Mesodermal cell (in vitro differentiated cells): Measurements from ENCODE around the gene ENO3.
A peak's percentile ranks its signal among the peaks of the same experiment; 100 is the strongest.

ENCODE experiments used
- H3K27ac ChIP-seq: 2 replicates; pipeline ENCODE4 v1.7.0; 2013; ENCODE audit warnings: mild to moderate bottlenecking, low read depth, low read length, moderate library complexity; ENCODE audit not compliant: severe bottlenecking
- H3K36me3 ChIP-seq: 2 replicates; pipeline ENCODE4 v1.7.1; 2013; ENCODE audit warnings: mild to moderate bottlenecking, low read length, moderate library complexity; ENCODE audit not compliant: control insufficient read depth, insufficient read depth
- H3K4me1 ChIP-seq: one replicate; pipeline ENCODE4 v1.7.1; 2013; ENCODE audit warnings: mild to moderate bottlenecking, low read length; ENCODE audit not compliant: insufficient read depth, control insufficient read depth, poor library complexity, severe bottlenecking
- H3K4me3 ChIP-seq: 2 replicates; pipeline ENCODE4 v1.7.0; 2013; ENCODE audit warnings: low read length, control low read depth, mild to moderate bottlenecking; ENCODE audit not compliant: insufficient read depth, poor library complexity, severe bottlenecking; ENCODE audit errors: extremely low read depth
- H3K9me3 ChIP-seq: 2 replicates; pipeline ENCODE4 v1.7.1; 2013; ENCODE audit warnings: mild to moderate bottlenecking, low read length, moderate library complexity; ENCODE audit not compliant: control insufficient read depth
- WGBS, 2 experiments: methylation state at CpG; one replicate each; pipeline ENCODE4 v1.1.5; 2013; ENCODE audit warnings: missing lambda C conversion rate in 2 of 2; ENCODE audit not compliant: insufficient coverage in 2 of 2; 5-methylcytosine and 5-hydroxymethylcytosine counted together

ENO3 gene

DNA sequence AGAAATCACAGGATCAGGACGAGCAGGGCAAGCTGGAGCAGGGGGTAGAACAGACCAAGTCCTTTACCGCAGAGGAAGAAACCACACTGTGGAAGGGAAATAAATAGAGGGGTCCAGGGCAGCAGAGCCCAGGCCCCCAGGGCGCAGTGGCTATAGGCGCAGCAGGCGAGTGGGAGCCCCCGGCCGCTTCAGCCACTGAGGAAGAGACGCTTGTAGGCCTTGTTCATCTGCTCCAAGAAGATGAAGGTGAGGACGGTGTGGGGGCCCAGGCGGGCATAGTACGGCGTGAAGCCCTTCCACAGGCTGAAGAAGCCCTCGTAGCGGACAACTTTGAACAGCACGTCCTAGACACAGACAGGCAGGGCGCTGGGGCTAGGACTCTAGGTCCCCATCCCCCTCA, 13.4 kb upstream of the ENO3 start:
- Histone ChIP-seq H3K4me3 (no peak overlapping the region), H3K4me1 (peaks cover 19% of the 10 kb centered on the region), H3K36me3 (peaks cover 43% of the 10 kb centered on the region), H3K9me3 (no peaks in the 10 kb centered on the region), H3K27ac (no peak overlapping the region)
- 93 to 99% methylated on average over 15 to 16 of the region's 16 CpGs for WGBS, 2 experiments

DNA sequence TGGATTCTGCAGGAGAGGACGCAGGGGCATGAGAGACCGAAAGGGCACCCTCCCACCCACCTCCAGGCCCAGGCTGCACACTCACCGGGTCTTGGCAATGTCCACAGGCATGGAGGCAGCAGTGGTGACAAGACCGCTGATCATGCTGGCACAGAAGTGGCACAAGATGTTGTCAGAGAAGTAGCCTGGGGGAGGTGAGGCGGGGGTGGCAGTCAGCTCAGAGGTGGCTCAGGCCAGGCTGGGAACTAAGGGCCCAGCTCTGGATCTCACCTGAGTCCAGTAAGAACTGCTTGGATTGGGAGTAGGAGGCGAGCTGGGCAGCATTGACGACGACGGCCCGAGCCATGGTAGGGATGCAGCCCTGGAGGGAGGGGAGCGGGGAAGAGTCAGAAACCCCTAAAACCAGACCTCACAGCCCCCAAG, 12.8 kb upstream of the ENO3 start:
- WGBS, 2 experiments: 95 to 96% methylated on average over 5 of the region's 11 CpGs
- Histone ChIP-seq H3K9me3 (no peaks in the 10 kb centered on the region), H3K4me3 (no peak overlapping the region), H3K27ac (no peak overlapping the region), H3K4me1 (peaks cover 24% of the 10 kb centered on the region), H3K36me3 (peaks cover 48% of the 10 kb centered on the region)

DNA sequence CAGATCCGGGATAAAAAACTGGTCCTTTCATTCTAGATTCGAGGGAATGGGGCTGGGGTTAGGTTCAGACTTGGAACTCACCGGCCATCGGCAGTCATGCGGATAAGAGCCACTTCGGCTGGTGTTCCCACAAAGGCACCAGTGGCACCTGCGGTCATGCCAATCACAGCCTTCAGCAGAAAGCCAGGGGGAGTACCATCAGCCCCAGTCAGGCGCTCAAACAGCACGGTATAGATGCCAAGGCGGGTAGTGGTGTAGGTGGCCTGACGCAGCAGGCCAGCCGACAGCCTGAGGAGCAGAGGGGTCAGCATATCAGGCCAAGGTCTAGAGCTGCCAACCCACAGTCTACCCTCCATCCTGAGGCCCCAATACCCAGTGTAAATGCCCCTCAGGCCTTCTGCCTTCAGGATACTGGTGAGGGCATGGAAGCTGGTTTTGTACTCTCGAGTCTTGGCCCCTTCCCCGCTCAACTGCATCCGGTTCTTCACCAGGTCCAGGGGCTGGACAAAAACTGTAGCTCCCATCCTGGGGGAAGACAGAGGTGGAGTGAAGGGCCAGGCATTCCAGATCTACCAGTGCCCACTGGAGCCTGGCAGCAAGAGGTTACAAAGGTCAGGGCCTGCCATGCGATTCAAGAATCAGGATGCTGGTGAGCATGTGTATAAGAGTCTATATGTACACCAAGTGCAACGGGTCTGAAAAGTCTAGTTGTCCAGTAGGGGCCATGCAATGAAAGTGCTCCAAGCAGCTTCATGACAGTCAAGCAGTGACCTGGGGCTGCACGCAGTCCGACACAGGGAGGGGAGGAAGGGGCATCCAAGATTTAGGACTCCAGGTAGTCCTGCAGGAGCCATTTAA, 12.0 kb upstream of the ENO3 start:
- WGBS, 2 experiments: 67 to 76% methylated on average over 19 of the region's 19 CpGs
- Histone ChIP-seq H3K9me3 (no peaks in the 10 kb centered on the region), H3K4me1 (peaks cover 29% of the 10 kb centered on the region), H3K4me3 (peak overlapping the region; percentile 81), H3K36me3 (peaks cover 57% of the 10 kb centered on the region), H3K27ac (peak overlapping the region; percentile 93)

DNA sequence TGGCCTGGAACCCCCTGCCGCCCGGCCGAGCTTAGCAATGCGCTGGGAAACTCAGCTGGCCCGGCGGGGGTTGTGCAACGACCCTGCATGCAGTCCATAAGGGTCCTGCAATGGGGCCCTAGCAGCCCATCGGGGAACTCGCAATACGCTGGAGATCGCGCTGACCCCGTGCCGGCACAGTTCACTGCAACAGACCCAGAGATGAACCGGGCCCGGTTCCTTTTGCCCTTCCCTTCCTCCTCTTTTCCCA, 11.4 kb upstream of the ENO3 start:
- peak overlapping the region; percentile 93 for H3K27ac ChIP-seq
- 0 to 1% methylated on average over 16 of the region's 16 CpGs for WGBS, 2 experiments
- H3K9me3 ChIP-seq: no peaks in the 10 kb centered on the region
- peak overlapping the region; percentile 81 for H3K4me3 ChIP-seq
- peaks cover 62% of the 10 kb centered on the region for H3K36me3 ChIP-seq
- H3K4me1 ChIP-seq: peaks cover 35% of the 10 kb centered on the region

DNA sequence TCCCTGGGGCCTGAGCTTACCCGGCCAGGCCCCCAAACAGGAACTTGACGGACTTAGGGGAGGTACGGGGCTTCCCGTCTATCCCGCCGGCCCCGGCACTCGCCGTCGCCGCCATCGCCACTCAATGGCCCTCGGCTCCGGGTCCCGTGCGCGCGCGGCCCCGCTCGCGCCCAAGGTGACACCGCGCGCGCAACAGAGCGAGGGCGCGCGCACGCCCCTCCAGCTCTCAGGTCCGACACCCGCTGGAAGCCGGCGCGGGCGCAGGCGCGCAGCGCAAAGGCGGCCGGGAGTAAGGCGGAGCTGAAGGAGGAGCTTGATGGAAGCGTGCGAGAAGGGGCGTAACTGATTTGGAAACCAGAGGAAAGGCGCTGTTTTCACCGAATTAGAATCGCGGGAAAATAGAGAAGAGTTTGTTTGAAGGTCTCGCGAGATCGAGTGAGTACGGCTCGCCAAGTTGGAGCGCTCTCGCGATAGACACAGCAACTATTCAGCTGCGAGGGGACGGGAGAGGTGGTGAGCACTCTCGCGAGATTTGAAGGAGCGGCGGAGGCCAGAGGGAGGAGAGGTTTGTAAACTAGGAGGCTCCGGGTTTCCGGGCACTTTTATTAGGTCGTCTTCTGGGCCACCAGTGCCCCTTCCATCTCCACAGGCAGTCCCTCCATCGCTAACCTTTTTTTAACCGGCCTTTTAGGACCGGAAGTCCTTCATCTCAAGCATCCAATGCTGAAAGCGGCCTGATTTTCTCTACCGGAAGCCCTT, 10.9 kb upstream of the ENO3 start, which contains the start of the genes RNF167 and SLC25A11:
RNF167 (plus strand) TSS at position 473 of the 759 bp plus-strand sequence. CDS start 642 bp downstream, outside the sequence.
SLC25A11 (minus strand) TSS at position 251 of the 759 bp plus-strand sequence; CDS start at position 115, 136 bp downstream.
- Histone ChIP-seq H3K4me1 (peaks cover 40% of the 10 kb centered on the region), H3K9me3 (no peaks in the 10 kb centered on the region), H3K36me3 (peaks cover 67% of the 10 kb centered on the region), H3K4me3 (peak within 1 kb of the TSS; percentile 81), H3K27ac (peak within 1 kb of the TSS; percentile 93)
- WGBS, 2 experiments: 0 to 1% methylated on average over 58 to 64 of the region's 72 CpGs

DNA sequence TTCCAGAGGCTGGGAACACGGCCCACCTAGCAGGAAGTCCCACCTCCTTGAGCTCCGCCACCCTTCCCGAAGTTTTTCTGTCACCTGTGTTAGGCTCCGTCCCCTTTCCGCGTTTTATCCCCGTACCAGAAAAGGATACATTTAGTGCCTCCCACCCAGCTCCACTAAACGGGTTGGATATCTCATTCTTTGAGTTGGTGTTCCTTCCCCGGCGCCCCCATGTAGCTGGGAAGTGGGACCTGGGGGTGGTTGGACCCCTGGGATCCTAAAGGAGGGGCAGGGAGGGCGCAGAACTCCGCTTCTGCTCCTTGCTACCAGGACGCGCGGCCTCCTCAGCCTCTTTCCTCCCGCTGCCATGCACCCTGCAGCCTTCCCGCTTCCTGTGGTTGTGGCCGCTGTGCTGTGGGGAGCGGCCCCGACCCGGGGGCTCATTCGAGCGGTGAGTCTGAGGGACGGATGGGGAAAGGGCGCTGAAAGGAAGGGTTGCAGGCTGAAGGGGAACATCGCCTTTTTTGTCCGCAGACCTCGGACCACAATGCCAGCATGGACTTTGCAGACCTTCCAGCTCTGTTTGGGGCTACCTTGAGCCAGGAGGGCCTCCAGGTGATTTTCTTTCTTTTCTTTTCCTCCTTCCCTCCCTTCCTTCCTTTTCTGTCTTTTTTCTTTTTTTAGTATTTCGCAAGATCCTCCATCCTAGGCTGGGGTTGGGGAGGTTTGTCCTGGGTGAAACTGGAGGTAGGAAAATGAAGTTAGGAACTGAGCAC, 10.2 kb upstream of the ENO3 start:
- Histone ChIP-seq H3K36me3 (peaks cover 67% of the 10 kb centered on the region), H3K9me3 (no peaks in the 10 kb centered on the region), H3K27ac (peak overlapping the region; percentile 93), H3K4me3 (peak overlapping the region; percentile 81), H3K4me1 (peaks cover 48% of the 10 kb centered on the region)
- WGBS, 2 experiments: 0 to 1% methylated on average over 12 to 13 of the region's 29 CpGs

DNA sequence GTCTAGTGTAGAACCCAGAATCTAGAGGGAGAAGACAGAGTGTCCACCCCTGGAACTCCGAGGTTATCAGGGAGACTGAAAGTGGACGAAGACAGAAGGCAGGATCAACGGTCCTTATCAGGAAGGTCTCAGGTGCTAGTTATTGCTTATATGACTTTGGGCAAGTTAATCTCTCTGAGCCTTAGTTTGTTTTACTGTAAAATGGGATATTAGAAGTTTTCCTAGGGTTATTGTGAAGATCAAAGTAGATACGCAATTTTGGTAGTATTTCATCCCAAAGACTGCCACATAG, 9.7 kb upstream of the ENO3 start:
- H3K4me1 ChIP-seq: peaks cover 49% of the 10 kb centered on the region
- 79 to 90% methylated on average over 3 to 4 of the region's 4 CpGs for WGBS, 2 experiments
- H3K9me3 ChIP-seq: no peaks in the 10 kb centered on the region
- peaks cover 67% of the 10 kb centered on the region for H3K36me3 ChIP-seq
- H3K4me3 ChIP-seq: peak overlapping the region; percentile 81
- peak overlapping the region; percentile 93 for H3K27ac ChIP-seq

DNA sequence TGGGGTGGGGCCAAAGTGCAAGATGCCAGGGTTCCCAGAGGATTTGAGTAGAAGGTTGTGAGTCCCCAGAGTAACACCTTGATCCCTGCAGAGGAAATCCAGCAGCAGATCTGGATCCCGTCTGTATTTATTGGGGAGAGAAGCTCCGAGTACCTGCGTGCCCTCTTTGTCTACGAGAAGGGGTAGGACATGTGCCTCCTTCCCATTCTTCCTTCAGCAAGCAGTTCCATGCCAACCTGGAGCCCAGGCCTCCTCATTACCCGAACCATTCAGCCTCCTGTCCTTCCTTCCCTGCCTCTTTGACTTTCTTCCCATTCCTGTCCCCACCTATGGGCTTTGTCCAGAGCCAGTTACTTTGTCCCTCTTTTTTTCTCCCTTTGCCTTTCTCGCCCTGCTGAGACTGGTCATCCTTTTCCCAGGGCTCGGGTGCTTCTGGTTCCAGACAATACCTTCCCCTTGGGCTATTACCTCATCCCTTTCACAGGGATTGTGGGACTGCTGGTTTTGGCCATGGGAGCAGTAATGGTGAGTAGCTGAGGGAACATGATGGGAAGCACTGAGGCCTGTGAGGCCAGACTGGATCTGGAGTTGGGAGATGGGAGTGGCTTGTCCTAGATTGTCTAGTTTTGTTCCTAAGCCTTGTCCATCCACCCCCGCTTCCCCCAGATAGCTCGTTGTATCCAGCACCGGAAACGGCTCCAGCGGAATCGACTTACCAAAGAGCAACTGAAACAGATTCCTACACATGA, 8.0 kb upstream of the ENO3 start:
- WGBS, 2 experiments: 93 to 97% methylated on average over 3 to 6 of the region's 13 CpGs
- Histone ChIP-seq H3K4me3 (no peak overlapping the region), H3K36me3 (peaks cover 64% of the 10 kb centered on the region), H3K9me3 (no peaks in the 10 kb centered on the region), H3K4me1 (peaks cover 49% of the 10 kb centered on the region), H3K27ac (no peak overlapping the region)

DNA sequence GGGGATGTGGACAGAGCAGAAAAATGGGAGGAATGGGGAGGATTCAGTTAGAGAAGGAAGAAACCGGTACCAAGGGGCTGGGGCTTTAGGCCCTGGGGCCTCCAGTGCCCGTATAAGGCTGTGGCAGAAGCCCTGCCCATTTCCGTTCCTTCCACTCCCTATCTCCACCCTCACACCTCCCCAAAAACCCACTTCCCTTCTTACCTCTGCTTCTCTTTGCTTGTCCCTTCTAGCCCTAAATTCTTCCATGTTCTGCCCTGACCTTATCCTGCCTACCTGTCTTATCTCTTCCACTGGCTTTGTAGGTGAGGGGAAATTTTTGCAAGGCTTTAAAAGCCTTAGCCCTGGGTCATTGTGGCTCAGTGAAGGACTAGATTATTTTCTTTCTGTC, 6.8 kb upstream of the ENO3 start:
- Histone ChIP-seq H3K9me3 (no peaks in the 10 kb centered on the region), H3K27ac (peak overlapping the region; percentile 84), H3K4me1 (peaks cover 43% of the 10 kb centered on the region), H3K36me3 (peaks cover 63% of the 10 kb centered on the region), H3K4me3 (no peak overlapping the region)
- WGBS, 2 experiments: 79 to 100% methylated on average over 1 to 2 of the region's 3 CpGs

DNA sequence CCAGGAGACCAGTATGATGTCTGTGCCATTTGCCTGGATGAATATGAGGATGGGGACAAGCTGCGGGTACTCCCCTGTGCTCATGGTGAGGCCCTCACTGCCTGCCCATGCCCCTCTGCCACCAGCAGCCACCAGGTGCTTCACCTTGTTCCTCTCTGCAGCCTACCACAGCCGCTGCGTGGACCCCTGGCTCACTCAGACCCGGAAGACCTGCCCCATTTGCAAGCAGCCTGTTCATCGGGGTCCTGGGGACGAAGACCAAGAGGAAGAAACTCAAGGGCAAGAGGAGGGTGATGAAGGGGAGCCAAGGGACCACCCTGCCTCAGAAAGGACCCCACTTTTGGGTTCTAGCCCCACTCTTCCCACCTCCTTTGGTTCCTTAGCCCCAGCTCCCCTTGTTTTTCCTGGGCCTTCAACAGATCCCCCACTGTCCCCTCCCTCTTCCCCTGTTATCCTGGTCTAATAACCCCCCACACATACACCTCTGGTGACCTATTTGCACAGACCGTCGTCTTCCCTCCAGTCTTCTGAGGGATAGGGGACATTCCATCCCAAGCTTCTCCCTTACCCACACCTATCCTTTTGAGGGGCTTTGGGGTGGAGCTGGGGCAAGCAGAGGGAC, 6.3 kb upstream of the ENO3 start:
- Histone ChIP-seq H3K27ac (peak overlapping the region; percentile 84), H3K36me3 (peaks cover 63% of the 10 kb centered on the region), H3K4me3 (peak overlapping the region; percentile 98), H3K4me1 (peaks cover 43% of the 10 kb centered on the region), H3K9me3 (no peaks in the 10 kb centered on the region)
- 96 to 100% methylated on average over 1 to 4 of the region's 8 CpGs for WGBS, 2 experiments
